Measurements from ENCODE around the gene WAPL.

The WAPL gene

GRCh38 chr10:86508217-86508616, 13.4 kb downstream of the WAPL start:
- TF ChIP-seq SIN3A (IDR thresholded peaks at IDR 0.05; ENCODE audit: borderline replicate concordance, insufficient read depth, low read length) (no peak), TAF1 (IDR thresholded peaks at IDR 0.05; ENCODE audit: borderline replicate concordance, insufficient read depth, low read length) (no peak), FOXP2 (optimal IDR thresholded peaks at IDR 0.05; ENCODE audit: borderline replicate concordance, extremely low read depth, extremely low read length, insufficient read depth) (no peak), POLR2AphosphoS5 (IDR thresholded peaks at IDR 0.05; ENCODE audit: low read depth, low read length) (no peak), REST (IDR thresholded peaks at IDR 0.05; ENCODE audit: insufficient read depth in 1 of 2, low read depth in 2 of 2, low read length in 2 of 2) (no peak)

GRCh38 chr10:86506499-86506898, 15.1 kb downstream of the WAPL start:
- no peak for TF ChIP-seq FOXP2 (optimal IDR thresholded peaks at IDR 0.05; ENCODE audit: borderline replicate concordance, extremely low read depth, extremely low read length, insufficient read depth)
- no peak for TF ChIP-seq TAF1 (IDR thresholded peaks at IDR 0.05; ENCODE audit: borderline replicate concordance, insufficient read depth, low read length)
- no peak for TF ChIP-seq SIN3A (IDR thresholded peaks at IDR 0.05; ENCODE audit: borderline replicate concordance, insufficient read depth, low read length)

- TF ChIP-seq POLR2AphosphoS5 (IDR thresholded peaks at IDR 0.05; ENCODE audit: low read depth, low read length) (no peak), TAF1 (IDR thresholded peaks at IDR 0.05; ENCODE audit: borderline replicate concordance, insufficient read depth, low read length) (no peak), SIN3A (IDR thresholded peaks at IDR 0.05; ENCODE audit: borderline replicate concordance, insufficient read depth, low read length) (no peak), FOXP2 (optimal IDR thresholded peaks at IDR 0.05; ENCODE audit: borderline replicate concordance, extremely low read depth, extremely low read length, insufficient read depth) (no peak), REST (IDR thresholded peaks at IDR 0.05; ENCODE audit: insufficient read depth in 1 of 2, low read depth in 2 of 2, low read length in 2 of 2) (no peak)
Measured at GRCh38 chr10:86506062-86506461, 15.5 kb downstream of the WAPL start.

- TF ChIP-seq POLR2AphosphoS5 (IDR thresholded peaks at IDR 0.05; ENCODE audit: low read depth, low read length) (no peak), TAF1 (IDR thresholded peaks at IDR 0.05; ENCODE audit: borderline replicate concordance, insufficient read depth, low read length) (no peak), REST (IDR thresholded peaks at IDR 0.05; ENCODE audit: insufficient read depth in 1 of 2, low read depth in 2 of 2, low read length in 2 of 2) (no peak), FOXP2 (optimal IDR thresholded peaks at IDR 0.05; ENCODE audit: borderline replicate concordance, extremely low read depth, extremely low read length, insufficient read depth) (no peak), SIN3A (IDR thresholded peaks at IDR 0.05; ENCODE audit: borderline replicate concordance, insufficient read depth, low read length) (no peak)
Measured at GRCh38 chr10:86504510-86504909, 17.1 kb downstream of the WAPL start.

GRCh38 chr10:86500846-86501245, 20.7 kb downstream of the WAPL start:
- no peak for TF ChIP-seq POLR2AphosphoS5 (IDR thresholded peaks at IDR 0.05; ENCODE audit: low read depth, low read length)
- no peak for TF ChIP-seq FOXP2 (optimal IDR thresholded peaks at IDR 0.05; ENCODE audit: borderline replicate concordance, extremely low read depth, extremely low read length, insufficient read depth)
- no peak for TF ChIP-seq SIN3A (IDR thresholded peaks at IDR 0.05; ENCODE audit: borderline replicate concordance, insufficient read depth, low read length)
- TF ChIP-seq REST (IDR thresholded peaks at IDR 0.05; ENCODE audit: insufficient read depth in 1 of 2, low read depth in 2 of 2, low read length in 2 of 2), result no peak
- TF ChIP-seq TAF1 (IDR thresholded peaks at IDR 0.05; ENCODE audit: borderline replicate concordance, insufficient read depth, low read length), result no peak
